Thoracic aorta (tissue), 2 donors: ENCODE results near the gene DUT. TPM values are rescaled to one million over a fixed set of nuclear protein-coding genes. Genes with fewer than 3 reads are reported as not detected.
"Not testable (repeated sequence)": the region's sequence is repeated elsewhere in the genome, so short reads cannot be mapped to it uniquely, and the experiment has no call there.

Experiments
- ATAC-seq: fragments of 150-250 bp; one replicate; pipeline ENCODE4 v1.8.0; 2017; ENCODE audit warnings: low read depth; ENCODE audit not compliant: insufficient number of reproducible peaks, low FRiP score
- DNase-seq: peaks from one replicate; pipeline ENCODE4 v3.0.0-alpha.2; 2020; ENCODE audit warnings: low spot score
- H3K27ac ChIP-seq, 2 donors: fragments of 200-600 bp; sonication (generic); 1 replicate in 1 of 2; 2 replicates in 1 of 2; pipeline ENCODE4 v1.5.1; 2016; ENCODE audit warnings: mild to moderate bottlenecking in 2 of 2, moderate library complexity in 2 of 2
- H3K27me3 ChIP-seq: fragments of 200-600 bp; sonication (generic); replicated peaks from 2 replicates; pipeline ENCODE4 v1.6.0; 2016; ENCODE audit warnings: mild to moderate bottlenecking; ENCODE audit not compliant: insufficient read depth
- H3K36me3 ChIP-seq: fragments of 200-600 bp; sonication (generic); one replicate; pipeline ENCODE4 v1.5.1; 2016
- H3K4me1 ChIP-seq, 2 donors: fragments of 200-600 bp; sonication (generic); 1 replicate in 1 of 2; 2 replicates in 1 of 2; pipeline versions ENCODE4 v1.5.1 to v1.6.0; 2016; ENCODE audit warnings: low read depth in 2 of 2, mild to moderate bottlenecking in 1 of 2; ENCODE audit not compliant: control insufficient read depth in 1 of 2
- H3K4me3 ChIP-seq: fragments of 200-600 bp; sonication (generic); 2 replicates; pipeline ENCODE4 v1.5.1; 2016; ENCODE audit warnings: mild to moderate bottlenecking
- H3K9me3 ChIP-seq: fragments of 200-600 bp; sonication (generic); 2 replicates; pipeline ENCODE4 v1.5.1; 2016
- total RNA-seq, 2 donors: library from RNA; depleted of rRNA; stranded (reverse); fragments of >200 nt; gene quantifications; one replicate each; pipeline versions ENCODE4 v1.1.0 to v1.2.3, GENCODE V29; 2016
- TF ChIP-seq, protein P1 (sequence below): fragments of 200-600 bp; sonication (generic); IDR thresholded peaks from one replicate; pipeline ENCODE4 v1.5.1; 2019; ENCODE audit warnings: antibody characterized with exemption

Gene DUT
- total RNA-seq, 2 donors from 2014 or later = 50.7 to 106 TPM

DNA sequence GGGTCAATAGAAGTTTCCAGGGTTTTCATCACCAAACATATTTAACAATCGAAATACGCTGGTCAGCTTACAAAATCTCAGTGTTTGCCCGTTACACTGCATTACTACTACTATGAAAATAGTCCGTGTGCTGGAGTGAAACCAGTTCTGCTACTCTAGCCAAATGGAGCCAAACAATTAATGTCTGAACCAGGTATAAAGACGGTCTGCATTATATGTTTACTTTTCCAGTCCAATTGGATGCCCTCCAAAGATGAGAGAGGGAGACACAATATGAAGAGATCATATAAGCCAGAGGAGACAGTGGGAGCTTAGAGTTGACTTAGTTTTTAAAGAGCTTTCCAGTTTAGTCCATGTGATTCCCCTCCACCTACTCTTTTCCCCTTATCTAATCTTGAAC, 6.3 kb upstream of the DUT start:
- ATAC-seq = no peak
- peaks cover 0 to 6% of the 10 kb centered on the region in 2 donors for H3K4me1 ChIP-seq
- DNase-seq = no peak
- no peak overlapping the region for H3K4me3 ChIP-seq
- TF ChIP-seq, protein P1, sequence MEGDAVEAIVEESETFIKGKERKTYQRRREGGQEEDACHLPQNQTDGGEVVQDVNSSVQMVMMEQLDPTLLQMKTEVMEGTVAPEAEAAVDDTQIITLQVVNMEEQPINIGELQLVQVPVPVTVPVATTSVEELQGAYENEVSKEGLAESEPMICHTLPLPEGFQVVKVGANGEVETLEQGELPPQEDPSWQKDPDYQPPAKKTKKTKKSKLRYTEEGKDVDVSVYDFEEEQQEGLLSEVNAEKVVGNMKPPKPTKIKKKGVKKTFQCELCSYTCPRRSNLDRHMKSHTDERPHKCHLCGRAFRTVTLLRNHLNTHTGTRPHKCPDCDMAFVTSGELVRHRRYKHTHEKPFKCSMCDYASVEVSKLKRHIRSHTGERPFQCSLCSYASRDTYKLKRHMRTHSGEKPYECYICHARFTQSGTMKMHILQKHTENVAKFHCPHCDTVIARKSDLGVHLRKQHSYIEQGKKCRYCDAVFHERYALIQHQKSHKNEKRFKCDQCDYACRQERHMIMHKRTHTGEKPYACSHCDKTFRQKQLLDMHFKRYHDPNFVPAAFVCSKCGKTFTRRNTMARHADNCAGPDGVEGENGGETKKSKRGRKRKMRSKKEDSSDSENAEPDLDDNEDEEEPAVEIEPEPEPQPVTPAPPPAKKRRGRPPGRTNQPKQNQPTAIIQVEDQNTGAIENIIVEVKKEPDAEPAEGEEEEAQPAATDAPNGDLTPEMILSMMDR = no peak
- no peak overlapping the region for H3K27ac ChIP-seq
- no peaks in the 10 kb centered on the region for H3K36me3 ChIP-seq
- H3K27me3 ChIP-seq = no peaks in the 10 kb centered on the region
- H3K9me3 ChIP-seq = no peaks in the 10 kb centered on the region

DNA sequence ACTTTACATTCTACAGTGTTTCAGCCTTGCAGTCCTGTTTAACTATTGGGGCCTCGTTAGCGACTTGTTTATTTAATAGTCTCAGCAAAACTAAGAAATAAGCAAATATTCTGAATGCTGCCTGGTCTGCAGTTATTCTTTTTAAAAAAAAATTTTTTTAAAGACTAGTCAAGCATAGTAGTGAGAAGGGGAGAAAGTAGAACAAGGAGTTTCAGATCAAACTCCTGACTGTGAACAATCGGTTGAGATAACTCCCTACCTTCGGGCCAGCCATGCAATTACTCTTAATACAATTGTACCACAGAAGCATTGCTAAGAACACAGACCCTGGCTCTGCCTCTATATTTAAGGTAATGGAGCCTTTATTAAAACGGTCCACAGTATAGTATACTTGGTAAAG, 5.8 kb upstream of the DUT start:
- H3K27me3 ChIP-seq = no peaks in the 10 kb centered on the region
- H3K36me3 ChIP-seq = no peaks in the 10 kb centered on the region
- H3K4me3 ChIP-seq = no peak overlapping the region
- DNase-seq (no peak), ATAC-seq (no peak)
- no peaks in the 10 kb centered on the region for H3K9me3 ChIP-seq
- H3K27ac ChIP-seq = no peak overlapping the region
- TF ChIP-seq, protein P1 = no peak
- H3K4me1 ChIP-seq = peaks cover 0 to 11% of the 10 kb centered on the region in 2 donors

DNA sequence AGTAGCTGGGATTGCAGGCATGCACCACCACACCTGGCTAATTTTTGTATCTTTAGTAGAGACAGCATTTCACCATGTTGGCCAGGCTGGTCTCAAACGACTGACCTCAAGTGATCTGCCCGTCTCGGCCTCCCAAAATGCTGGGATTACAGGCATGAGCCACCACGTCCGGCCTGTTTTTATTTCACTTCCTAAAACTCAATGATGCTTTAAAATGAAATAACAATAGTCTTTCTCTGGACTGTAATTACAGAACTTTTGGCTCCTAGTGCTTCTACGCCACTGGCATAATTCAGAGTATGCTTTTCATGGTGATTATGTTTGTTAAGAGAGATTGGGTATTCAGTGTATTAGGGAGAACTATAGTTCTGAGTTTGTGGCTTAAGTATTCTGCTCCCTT, 5.0 kb upstream of the DUT start:
- not testable (repeated sequence) for H3K27ac ChIP-seq, H3K4me3 ChIP-seq, H3K27me3 ChIP-seq, H3K36me3 ChIP-seq, H3K9me3 ChIP-seq, ATAC-seq, DNase-seq
- peaks cover 0 to 12% of the 10 kb centered on the region in 2 donors for H3K4me1 ChIP-seq

DNA sequence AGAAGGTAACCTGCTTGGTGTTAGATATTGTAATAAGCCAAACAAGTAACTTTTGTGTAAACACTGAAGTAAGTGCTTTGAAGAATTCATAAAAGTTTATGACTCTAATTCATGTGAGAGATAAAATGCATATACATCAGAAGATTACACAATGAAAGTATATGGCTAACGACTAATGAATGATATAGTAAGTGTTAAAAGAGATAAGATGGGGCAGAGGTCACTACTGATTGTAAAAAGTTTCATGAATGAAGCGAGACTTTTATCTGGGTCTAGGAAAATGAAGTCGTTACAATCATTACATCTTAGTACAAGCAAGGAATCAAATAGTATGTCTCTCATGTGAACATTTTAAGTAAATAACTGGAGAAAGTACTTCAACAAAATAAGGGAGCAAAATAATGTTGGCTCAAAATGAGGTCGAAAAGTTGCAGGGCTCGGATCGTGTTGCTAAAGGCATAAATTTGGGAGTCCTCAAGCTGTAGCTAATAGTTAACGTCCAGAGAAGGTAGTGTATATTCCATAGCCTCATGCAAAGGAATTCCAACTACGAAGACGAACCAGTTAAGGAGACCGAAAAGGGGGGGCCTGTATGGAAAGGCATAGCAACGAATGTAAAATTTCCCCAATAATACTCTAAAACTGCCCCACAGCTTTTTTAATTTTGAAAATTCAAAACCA, 984 bp upstream of the DUT start:
- Histone ChIP-seq H3K4me3 (peak overlapping the region; percentile 83), H3K4me1 (peaks cover 5 to 20% of the 10 kb centered on the region in 2 donors), H3K27ac (peak overlapping the region; percentile 92 to 98), H3K36me3 (peaks cover 8% of the 10 kb centered on the region), H3K27me3 (no peaks in the 10 kb centered on the region), H3K9me3 (no peaks in the 10 kb centered on the region)
- DNase-seq = no peak
- ATAC-seq = no peak
- TF ChIP-seq, protein P1 = no peak

DNA sequence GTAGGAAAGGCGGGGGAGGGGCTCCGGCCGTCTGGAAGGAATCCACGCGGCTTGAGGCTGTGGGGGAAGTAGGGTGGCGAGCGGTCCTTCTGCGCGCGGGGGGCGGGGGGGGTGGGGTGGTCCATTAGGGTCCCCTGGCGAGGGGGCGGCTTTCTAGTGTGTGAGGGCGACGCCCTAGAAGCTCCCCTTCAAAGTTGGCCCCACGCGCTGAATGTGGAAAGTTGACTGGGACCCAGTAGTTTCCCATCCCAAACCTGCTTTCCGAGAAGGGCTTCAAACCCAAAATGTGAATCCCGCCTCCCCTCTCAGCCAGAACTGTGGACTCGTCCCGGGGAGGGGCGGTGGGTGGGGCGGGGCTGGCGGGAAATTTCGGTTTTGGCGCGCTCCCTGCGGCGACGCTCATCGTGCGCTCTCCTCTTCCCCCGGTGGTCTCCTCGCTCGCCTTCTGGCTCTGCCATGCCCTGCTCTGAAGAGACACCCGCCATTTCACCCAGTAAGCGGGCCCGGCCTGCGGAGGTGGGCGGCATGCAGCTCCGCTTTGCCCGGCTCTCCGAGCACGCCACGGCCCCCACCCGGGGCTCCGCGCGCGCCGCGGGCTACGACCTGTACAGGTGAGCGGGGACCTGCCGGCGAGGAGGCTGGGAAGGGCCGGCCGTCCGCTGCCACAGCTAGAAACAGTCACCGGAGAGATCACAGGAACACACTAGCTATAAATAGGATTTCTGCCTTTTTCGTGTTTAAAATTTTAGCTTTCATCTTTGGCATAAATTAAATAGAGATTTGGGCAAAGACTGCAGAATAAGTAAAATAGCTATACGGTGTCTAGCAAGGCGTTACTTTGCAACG, 790 bp downstream of the DUT start:
- ATAC-seq = peak; percentile 71
- H3K4me3 ChIP-seq = peak overlapping the region; percentile 83
- H3K27ac ChIP-seq = peak overlapping the region; percentile 92 to 98
- DNase-seq = peak; percentile 15
- H3K27me3 ChIP-seq = no peaks in the 10 kb centered on the region
- H3K36me3 ChIP-seq = peaks cover 14% of the 10 kb centered on the region
- no peaks in the 10 kb centered on the region for H3K9me3 ChIP-seq
- TF ChIP-seq, protein P1 = no peak
- peaks cover 5 to 20% of the 10 kb centered on the region in 2 donors for H3K4me1 ChIP-seq
